Smooth muscle cell (in vitro differentiated cells): Measurements from ENCODE around the gene TRIM6. TPM values are rescaled to one million over a fixed set of nuclear protein-coding genes. Genes with fewer than 3 reads are reported as not detected.

Source experiments
- DNase-seq: peaks from one replicate; lab custom pipeline; 2025; ENCODE audit not compliant: unreplicated experiment; lab: John Stamatoyannopoulos, UW
- H2AFZ ChIP-seq: fragments of 200-600 bp; sonication (generic); 2 replicates; pipeline ENCODE4 v1.6.0; 2016; ENCODE audit warnings: antibody characterized with exemption, low read depth, mild to moderate bottlenecking
- H3F3A ChIP-seq: fragments of 200-600 bp; sonication (generic); 2 replicates; pipeline ENCODE4 v1.6.0; 2017; ENCODE audit warnings: antibody characterized with exemption, low read depth
- H3K27ac ChIP-seq: fragments of 200-600 bp; sonication (generic); 2 replicates; pipeline ENCODE4 v1.5.1; 2016; ENCODE audit warnings: low read depth, mild to moderate bottlenecking
- H3K27me3 ChIP-seq: fragments of 200-600 bp; sonication (generic); 2 replicates; pipeline ENCODE4 v1.6.1; 2016; ENCODE audit warnings: low read depth, mild to moderate bottlenecking
- H3K36me3 ChIP-seq: fragments of 200-600 bp; sonication (generic); 2 replicates; pipeline ENCODE4 v1.5.1; 2016; ENCODE audit warnings: low read depth
- H3K4me1 ChIP-seq: fragments of 200-600 bp; sonication (generic); 2 replicates; pipeline ENCODE4 v1.5.1; 2016; ENCODE audit warnings: low read depth
- H3K4me2 ChIP-seq: fragments of 200-600 bp; sonication (generic); 2 replicates; pipeline ENCODE4 v1.6.0; 2016; ENCODE audit warnings: mild to moderate bottlenecking
- H3K4me3 ChIP-seq: fragments of 200-600 bp; sonication (generic); 2 replicates; pipeline ENCODE4 v1.5.1; 2016; ENCODE audit warnings: mild to moderate bottlenecking
- H3K79me2 ChIP-seq: fragments of 200-600 bp; sonication (generic); 2 replicates; pipeline ENCODE4 v1.6.0; 2016; ENCODE audit warnings: low read depth, mild to moderate bottlenecking
- H3K9ac ChIP-seq: fragments of 200-600 bp; sonication (generic); 2 replicates; pipeline ENCODE4 v1.6.0; 2016; ENCODE audit warnings: low read depth
- H3K9me3 ChIP-seq: fragments of 200-600 bp; sonication (generic); replicated peaks from 2 replicates; pipeline ENCODE4 v1.5.1; 2016; ENCODE audit warnings: low read depth
- H4K20me1 ChIP-seq: fragments of 200-600 bp; sonication (generic); 2 replicates; pipeline ENCODE4 v1.6.0; 2016; ENCODE audit warnings: low read depth
- CTCF ChIP-seq: fragments of 200-600 bp; sonication (generic); IDR thresholded peaks from 2 replicates; pipeline ENCODE4 v1.5.1; 2017; ENCODE audit warnings: borderline replicate concordance, mild to moderate bottlenecking, antibody characterized with exemption; ENCODE audit not compliant: insufficient read depth, poor library complexity, severe bottlenecking
- WGBS: methylation state at CpG from one replicate; pipeline ENCODE4 v1.1.7; 2016; ENCODE audit warnings: low lambda C conversion rate; 5-methylcytosine and 5-hydroxymethylcytosine counted together
- polyA plus RNA-seq: library from polyadenylated mRNA; unstranded; fragments of >200 nt; fragmentation: Nextera tagmentation; extraction: Ambion mirVana; gene quantifications from 2 replicates; pipeline ENCODE4 v1.2.1, GENCODE V29; 2016
- total RNA-seq: library from RNA; depleted of rRNA; stranded (reverse); fragments of >200 nt; gene quantifications from 2 replicates; pipeline ENCODE4 v1.2.3, GENCODE V29; 2014

The TRIM6 gene, protein sequence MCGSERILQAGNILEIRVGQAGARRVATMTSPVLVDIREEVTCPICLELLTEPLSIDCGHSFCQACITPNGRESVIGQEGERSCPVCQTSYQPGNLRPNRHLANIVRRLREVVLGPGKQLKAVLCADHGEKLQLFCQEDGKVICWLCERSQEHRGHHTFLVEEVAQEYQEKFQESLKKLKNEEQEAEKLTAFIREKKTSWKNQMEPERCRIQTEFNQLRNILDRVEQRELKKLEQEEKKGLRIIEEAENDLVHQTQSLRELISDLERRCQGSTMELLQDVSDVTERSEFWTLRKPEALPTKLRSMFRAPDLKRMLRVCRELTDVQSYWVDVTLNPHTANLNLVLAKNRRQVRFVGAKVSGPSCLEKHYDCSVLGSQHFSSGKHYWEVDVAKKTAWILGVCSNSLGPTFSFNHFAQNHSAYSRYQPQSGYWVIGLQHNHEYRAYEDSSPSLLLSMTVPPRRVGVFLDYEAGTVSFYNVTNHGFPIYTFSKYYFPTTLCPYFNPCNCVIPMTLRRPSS
- total RNA-seq (5.6 and 10.0 TPM in 2 replicates), polyA plus RNA-seq (3.7 and 11.7 TPM in 2 replicates)

GRCh38 chr11:5596607-5597201, at the start of gene TRIM6:
TRIM6 (plus strand) TSS chr11:5596637; CDS start chr11:5596898, 261 bp downstream.
- Histone ChIP-seq H3K27ac (peak within 1 kb of the TSS; percentile 57), H2AFZ (peak within 1 kb of the TSS; percentile 93), H3K9me3 (no peaks in the 10 kb centered on the region), H3K36me3 (no peaks in the 10 kb centered on the region), H3K79me2 (no peaks in the 10 kb centered on the region), H4K20me1 (no peaks in the 10 kb centered on the region), H3K4me3 (peak within 1 kb of the TSS; percentile 63), H3F3A (peaks cover 14% of the 10 kb centered on the region), H3K27me3 (no peaks in the 10 kb centered on the region), H3K9ac (peak within 1 kb of the TSS; percentile 77), H3K4me2 (peak within 1 kb of the TSS; percentile 90), H3K4me1 (no peaks in the 10 kb centered on the region)
- no peak for DNase-seq
- 4% methylated on average over 20 of the region's 20 CpGs for WGBS
- TF ChIP-seq CTCF, result no peak

- Histone ChIP-seq H3K36me3 (no peaks in the 10 kb centered on the region), H3K4me3 (no peak overlapping the region), H3K4me1 (no peaks in the 10 kb centered on the region), H3K4me2 (no peak overlapping the region), H4K20me1 (no peaks in the 10 kb centered on the region), H3K9me3 (no peaks in the 10 kb centered on the region), H3K27me3 (peaks cover 3% of the 10 kb centered on the region), H3K9ac (no peak overlapping the region), H3K27ac (no peak overlapping the region), H2AFZ (no peak overlapping the region), H3F3A (no peaks in the 10 kb centered on the region), H3K79me2 (no peaks in the 10 kb centered on the region)
- TF ChIP-seq CTCF, result no peak
- 95% methylated on average over 1 of the region's 1 CpG for WGBS
- no peak for DNase-seq
Observed at GRCh38 chr11:5547982-5548381, 48.5 kb upstream of the TRIM6 start.

DNA sequence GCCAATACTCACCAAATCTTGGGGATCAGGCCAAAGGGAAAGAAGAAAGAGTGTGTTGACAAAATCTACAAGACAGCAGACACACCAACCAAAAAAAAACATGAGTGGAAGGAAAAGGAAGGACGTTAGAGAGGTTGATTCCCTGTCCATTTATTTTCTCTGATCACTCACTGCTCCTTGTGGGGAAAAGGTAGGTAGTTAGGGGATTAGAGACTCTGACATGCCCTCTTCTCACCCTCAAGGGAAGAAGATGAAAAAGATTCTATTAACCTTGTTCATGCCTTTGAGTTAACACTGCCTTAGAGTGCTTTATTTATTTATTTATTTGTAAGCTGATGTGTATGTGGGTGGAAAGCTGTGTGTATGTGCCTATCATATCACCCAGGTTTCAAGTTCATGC, 48.0 kb upstream of the TRIM6 start, which contains the start of gene OR52H1:
OR52H1 (minus strand) TSS at position 101 of the 400 bp plus-strand sequence. CDS start 3,035 bp downstream, outside the sequence.
- H4K20me1 ChIP-seq, result no peaks in the 10 kb centered on the region
- no peak within 1 kb of the TSS for H3K27ac ChIP-seq
- no peak within 1 kb of the TSS for H3K9ac ChIP-seq
- no peaks in the 10 kb centered on the region for H3K36me3 ChIP-seq
- no peaks in the 10 kb centered on the region for H3K4me1 ChIP-seq
- no peak for DNase-seq
- no peak for TF ChIP-seq CTCF
- H3K79me2 ChIP-seq, result no peaks in the 10 kb centered on the region
- peaks cover 3% of the 10 kb centered on the region for H3K27me3 ChIP-seq
- H2AFZ ChIP-seq, result no peak within 1 kb of the TSS
- no peaks in the 10 kb centered on the region for H3F3A ChIP-seq
- no peaks in the 10 kb centered on the region for H3K9me3 ChIP-seq
- WGBS, result 53% methylated on average over 1 of the region's 1 CpG
- H3K4me3 ChIP-seq, result no peak within 1 kb of the TSS
- H3K4me2 ChIP-seq, result no peak within 1 kb of the TSS
